ENCODE data around the gene ATP5F1D. TPM values are rescaled to one million over a fixed set of nuclear protein-coding genes. Genes with fewer than 3 reads are reported as not detected.

Gene ATP5F1D
- total RNA-seq, 1 experiment from 2014 or later = 126 TPM

DNA sequence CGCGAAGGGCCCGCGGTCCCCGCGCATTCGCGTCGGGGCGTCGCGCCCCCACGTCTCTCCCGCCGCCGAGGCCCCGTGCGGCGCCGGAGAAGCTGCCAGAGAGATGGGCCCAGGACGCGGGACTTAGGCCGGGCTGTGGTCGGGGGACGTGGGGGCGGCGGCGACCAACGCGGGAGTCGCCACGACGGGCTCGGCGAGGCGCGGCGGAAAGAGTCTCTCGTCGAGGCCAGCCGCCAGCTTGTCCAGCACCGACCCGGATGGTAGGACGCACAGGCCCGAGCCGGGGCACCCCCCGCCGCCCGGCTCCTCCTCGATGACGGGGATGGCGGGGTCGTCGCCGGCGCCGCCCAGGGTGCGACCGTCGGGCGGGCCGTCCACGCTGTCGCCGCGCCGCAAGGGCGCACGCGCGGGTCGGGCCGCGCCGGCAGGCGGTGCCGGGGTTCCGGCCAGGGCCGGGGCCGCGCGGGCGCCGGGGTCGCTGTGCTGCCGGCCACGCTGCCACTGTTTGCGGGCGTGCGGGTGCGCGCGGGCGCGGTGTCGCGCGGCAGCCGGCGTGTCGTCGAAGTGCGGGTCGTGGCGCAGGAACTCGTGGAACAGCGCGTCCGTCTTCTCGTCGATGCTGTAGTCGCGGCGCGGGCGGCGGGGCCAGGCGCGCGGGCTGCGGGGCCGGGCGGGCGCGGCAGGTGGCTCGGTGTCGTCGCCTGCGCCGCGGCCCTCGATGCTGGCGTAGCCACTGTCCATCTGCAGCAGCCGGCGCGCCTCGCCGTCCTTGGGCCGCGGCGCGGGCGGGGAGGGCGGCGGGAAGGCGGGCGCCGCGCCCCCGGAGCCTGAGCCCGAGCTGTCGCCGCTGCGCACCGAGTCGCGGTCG lies 12.3 kb upstream of the ATP5F1D start:
- Mint-ChIP-seq H3K9me3 (ENCODE audit: unreplicated experiment) (no peaks in the 10 kb centered on the region), H3K36me3 (ENCODE audit: insufficient read depth, unreplicated experiment) (peaks cover 24% of the 10 kb centered on the region), H3K4me3 (ENCODE audit: unreplicated experiment) (no peak overlapping the region), H3K27me3 (ENCODE audit: insufficient read depth, unreplicated experiment) (no peaks in the 10 kb centered on the region), H3K4me1 (ENCODE audit: low read depth, unreplicated experiment) (no peaks in the 10 kb centered on the region), H3K27ac (ENCODE audit: unreplicated experiment) (no peak overlapping the region)
- no TSS peak for BruUV-seq (replicated peaks)
- POLR2A ChIA-PET = no interaction called here
- TF ChIP-seq CTCF (IDR thresholded peaks at IDR 0.05; ENCODE audit: insufficient read depth in 1 of 2, low read depth in 1 of 2, low read length in 1 of 2, severe bottlenecking in 1 of 2, unreplicated experiment in 1 of 2) = no peak
- Histone ChIP-seq H3K9me3 (no peaks in the 10 kb centered on the region), H3K4me3 (ENCODE audit: low read depth, low read length) (no peak overlapping the region), H3K4me1 (no peaks in the 10 kb centered on the region), H3K27me3 (replicated peaks; ENCODE audit: control insufficient read depth, insufficient read depth, low read length) (no peaks in the 10 kb centered on the region), H3K36me3 (ENCODE audit: control insufficient read depth, insufficient read depth, low read length) (no peaks in the 10 kb centered on the region)
- intact Hi-C loops (cut with micrococcal nuclease; ENCODE audit: unreplicated experiment) = no loop called here
- CTCF ChIA-PET = no interaction called here
- no peak for DNase-seq

DNA sequence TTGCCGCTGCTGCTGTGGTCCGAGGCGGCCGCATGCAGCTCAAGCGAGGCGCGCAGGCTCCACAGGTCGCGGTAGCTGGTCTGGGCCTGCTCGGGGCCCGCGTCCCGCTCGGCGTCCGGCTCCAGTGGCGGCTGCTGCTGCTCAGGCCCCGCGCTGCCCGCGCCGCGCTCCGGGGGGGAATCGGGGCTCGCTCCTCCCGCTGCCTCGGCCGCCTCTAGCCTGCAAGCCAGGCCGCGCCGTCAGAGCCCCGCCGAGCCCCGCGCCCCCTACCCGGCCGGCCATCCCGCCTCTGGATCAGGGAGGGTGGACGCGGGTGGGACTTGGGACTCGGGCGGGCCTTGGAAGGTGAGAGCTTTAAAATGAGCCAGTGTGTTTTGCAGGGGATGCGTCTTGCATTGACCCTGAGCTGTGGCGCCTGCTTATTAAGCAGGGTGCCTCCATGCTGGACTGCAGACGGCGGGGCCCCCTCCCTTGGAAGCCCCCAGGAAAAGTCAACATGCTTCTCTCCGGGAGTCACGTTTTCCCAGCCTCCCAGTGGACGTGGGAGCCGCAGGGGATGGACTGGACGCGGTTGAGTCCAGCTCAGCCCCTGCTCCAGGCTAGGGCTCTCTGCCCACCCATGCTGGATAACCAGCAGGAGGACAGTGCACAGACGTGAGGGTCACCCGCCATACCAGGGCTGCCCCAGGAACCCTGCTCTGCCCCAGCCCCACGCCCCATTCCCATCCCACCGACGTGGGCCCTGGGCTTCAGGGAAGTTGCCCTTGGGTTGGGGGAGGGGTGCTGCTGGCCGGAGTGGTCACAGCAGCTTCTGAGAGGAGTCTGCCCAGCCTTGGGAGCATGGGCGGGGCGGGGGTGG lies 11.4 kb upstream of the ATP5F1D start:
- POLR2A ChIA-PET = interaction anchor here (0.5 kb wide), 1 partner anchor 40 kb away, joined by 9 read pairs; no protein-coding TSS in a partner anchor
- CTCF ChIA-PET = no interaction called here
- no peak overlapping the region for H3K4me3 Mint-ChIP-seq (ENCODE audit: unreplicated experiment)
- intact Hi-C loops (cut with micrococcal nuclease; ENCODE audit: unreplicated experiment) = no loop called here
- no peak for DNase-seq
- no peaks in the 10 kb centered on the region for H3K27me3 Mint-ChIP-seq (ENCODE audit: insufficient read depth, unreplicated experiment)
- Histone ChIP-seq H3K4me1 (no peaks in the 10 kb centered on the region), H3K36me3 (ENCODE audit: control insufficient read depth, insufficient read depth, low read length) (no peaks in the 10 kb centered on the region), H3K4me3 (ENCODE audit: low read depth, low read length) (no peak overlapping the region), H3K27me3 (replicated peaks; ENCODE audit: control insufficient read depth, insufficient read depth, low read length) (no peaks in the 10 kb centered on the region), H3K9me3 (no peaks in the 10 kb centered on the region)
- TF ChIP-seq CTCF (IDR thresholded peaks at IDR 0.05; ENCODE audit: insufficient read depth in 1 of 2, low read depth in 1 of 2, low read length in 1 of 2, severe bottlenecking in 1 of 2, unreplicated experiment in 1 of 2) = no peak
- no peaks in the 10 kb centered on the region for H3K9me3 Mint-ChIP-seq (ENCODE audit: unreplicated experiment)
- peaks cover 24% of the 10 kb centered on the region for H3K36me3 Mint-ChIP-seq (ENCODE audit: insufficient read depth, unreplicated experiment)
- no TSS peak for BruUV-seq (replicated peaks)
- no peaks in the 10 kb centered on the region for H3K4me1 Mint-ChIP-seq (ENCODE audit: low read depth, unreplicated experiment)
- no peak overlapping the region for H3K27ac Mint-ChIP-seq (ENCODE audit: unreplicated experiment)

GRCh38 chr19:1230783-1231489 lies 10.6 kb upstream of the ATP5F1D start:
- Mint-ChIP-seq H3K27ac (ENCODE audit: unreplicated experiment) (no peak overlapping the region), H3K27me3 (ENCODE audit: insufficient read depth, unreplicated experiment) (no peaks in the 10 kb centered on the region), H3K36me3 (ENCODE audit: insufficient read depth, unreplicated experiment) (peaks cover 24% of the 10 kb centered on the region), H3K4me1 (ENCODE audit: low read depth, unreplicated experiment) (no peaks in the 10 kb centered on the region), H3K4me3 (ENCODE audit: unreplicated experiment) (no peak overlapping the region), H3K9me3 (ENCODE audit: unreplicated experiment) (no peaks in the 10 kb centered on the region)
- no peaks in the 10 kb centered on the region for H3K4me1 ChIP-seq
- ChIA-PET POLR2A (no interaction called here), CTCF (no interaction called here)
- no peaks in the 10 kb centered on the region for H3K9me3 ChIP-seq
- BruUV-seq (replicated peaks) = no TSS peak
- intact Hi-C loops (cut with micrococcal nuclease; ENCODE audit: unreplicated experiment) = no loop called here
- no peaks in the 10 kb centered on the region for H3K36me3 ChIP-seq (ENCODE audit: control insufficient read depth, insufficient read depth, low read length)
- H3K27me3 ChIP-seq (replicated peaks; ENCODE audit: control insufficient read depth, insufficient read depth, low read length) = no peaks in the 10 kb centered on the region
- H3K4me3 ChIP-seq (ENCODE audit: low read depth, low read length) = no peak overlapping the region
- no peak for TF ChIP-seq CTCF (IDR thresholded peaks at IDR 0.05; ENCODE audit: insufficient read depth in 1 of 2, low read depth in 1 of 2, low read length in 1 of 2, severe bottlenecking in 1 of 2, unreplicated experiment in 1 of 2)
- DNase-seq = no peak
